ENCODE measurements around the gene SHISA9. TPM values are rescaled to one million over a fixed set of nuclear protein-coding genes. Genes with fewer than 3 reads are reported as not detected.

The SHISA9 gene
- total RNA-seq, 1 experiment from 2014 or later: not detected

- POLR2A ChIA-PET: no interaction called here
- no TSS peak for BruUV-seq (replicated peaks)
- no peak for ATAC-seq
Measured at GRCh38 chr16:13270602-13271001, 369.2 kb downstream of the SHISA9 start.

More at GRCh38 chr16:13270602-13271001, 369.2 kb downstream of the SHISA9 start:
- ChIA-PET RAD21 (ENCODE audit: low non-redundant PET in 1 of 2, low total read pairs in 2 of 2, uncharacterized antibody in 2 of 2, unreplicated experiment in 2 of 2) (no interaction called here), CTCF (no interaction called here)
- no peaks in the 10 kb centered on the region for H3K4me1 ChIP-seq (ENCODE audit: control insufficient read depth in 1 of 2, insufficient read depth in 2 of 2, low read length in 2 of 2)
- H3K4me2 ChIP-seq (ENCODE audit: low read length): no peak overlapping the region
- no peak overlapping the region for H3K4me3 ChIP-seq (replicated peaks in 1 of 2; ENCODE audit: low read depth in 1 of 2, low read length in 2 of 2)
- no peaks in the 10 kb centered on the region for H3K36me3 ChIP-seq (ENCODE audit: control insufficient read depth in 1 of 2, insufficient read depth in 2 of 2, low read length in 2 of 2)
- intact Hi-C loops (cut with micrococcal nuclease): no loop called here
- no peak overlapping the region for H2AFZ ChIP-seq (ENCODE audit: low read depth, low read length, poor library complexity, severe bottlenecking)
- TF ChIP-seq EGR1 (IDR thresholded peaks at IDR 0.05; ENCODE audit: low read depth) (no peak), SIN3A (IDR thresholded peaks at IDR 0.05; ENCODE audit: low read depth) (no peak), EZH2phosphoT487 (IDR thresholded peaks at IDR 0.05; ENCODE audit: borderline replicate concordance) (no peak), TCF7L2 (IDR thresholded peaks at IDR 0.05; ENCODE audit: borderline replicate concordance, extremely low read depth, insufficient read depth, insufficient read length) (no peak), REST (IDR thresholded peaks at IDR 0.05; ENCODE audit: low read depth) (no peak)
- no peaks in the 10 kb centered on the region for H3K79me2 ChIP-seq (ENCODE audit: insufficient read depth, low read length)
- no peak for DNase-seq (ENCODE audit: low read depth, low spot score)
- peaks cover 0 to 3% of the 10 kb centered on the region in 2 experiments; a peak in 1 of 4 replicates for H3K9me3 ChIP-seq (ENCODE audit: control insufficient read depth in 1 of 2, insufficient read depth in 1 of 2, low read depth in 1 of 2, low read length in 2 of 2)
- H3K27me3 ChIP-seq (ENCODE audit: insufficient read depth, low read length): no peaks in the 10 kb centered on the region
- H3K27ac ChIP-seq (ENCODE audit: low read depth, low read length): no peak overlapping the region
- no peaks in the 10 kb centered on the region for H3K9me2 ChIP-seq (ENCODE audit: insufficient read depth)
- no peak overlapping the region for H3K9ac ChIP-seq (ENCODE audit: low read length)
- H4K20me1 ChIP-seq (ENCODE audit: insufficient read depth): no peaks in the 10 kb centered on the region
